ELR (cell line): ENCODE results near the gene MCM9.

Experiments used
- DNase-seq: peaks from one replicate; pipeline ENCODE4 v3.0.0-alpha.2; 2015; ENCODE audit warnings: low read depth

The MCM9 gene

GRCh38 chr6:118864341-118865099 lies 70.4 kb downstream of the MCM9 start:
- DNase-seq: no peak

GRCh38 chr6:118862443-118862842 lies 72.5 kb downstream of the MCM9 start:
- no peak for DNase-seq

- DNase-seq: no peak
Observed at GRCh38 chr6:118860880-118861279, 74.1 kb downstream of the MCM9 start.

GRCh38 chr6:118860363-118860762 lies 74.6 kb downstream of the MCM9 start:
- DNase-seq: no peak

GRCh38 chr6:118859517-118860064 lies 75.4 kb downstream of the MCM9 start:
- DNase-seq: no peak

- DNase-seq: peak; percentile 24
Observed at GRCh38 chr6:118856301-118856700, 78.7 kb downstream of the MCM9 start.

- DNase-seq: no peak
Observed at GRCh38 chr6:118853408-118853807, 81.6 kb downstream of the MCM9 start.

GRCh38 chr6:118844915-118845314 lies 90.0 kb downstream of the MCM9 start:
- no peak for DNase-seq

GRCh38 chr6:118843685-118844390 lies 91.1 kb downstream of the MCM9 start:
- DNase-seq: no peak

- DNase-seq: no peak
Observed at GRCh38 chr6:118830691-118831090, 104.3 kb downstream of the MCM9 start.

- DNase-seq: no peak
Observed at GRCh38 chr6:118829817-118830478, 105.0 kb downstream of the MCM9 start.

GRCh38 chr6:118826096-118826495 lies 108.9 kb downstream of the MCM9 start:
- no peak for DNase-seq

GRCh38 chr6:118825661-118826060 lies 109.3 kb downstream of the MCM9 start:
- DNase-seq: no peak

GRCh38 chr6:118815495-118815894 lies 119.5 kb downstream of the MCM9 start:
- DNase-seq: peak; percentile 14

GRCh38 chr6:118813775-118814174 lies 121.2 kb downstream of the MCM9 start:
- peak; percentile 69 for DNase-seq

- peak; percentile 65 for DNase-seq
Observed at GRCh38 chr6:118812970-118813369, 122.0 kb downstream of the MCM9 start.

- peak; percentile 19 for DNase-seq
Observed at GRCh38 chr6:118810420-118811027, 124.4 kb downstream of the MCM9 start.

GRCh38 chr6:118808793-118809638 lies 125.9 kb downstream of the MCM9 start:
- no peak for DNase-seq

- peak; percentile 49 for DNase-seq
Observed at GRCh38 chr6:118804091-118804490, 130.9 kb downstream of the MCM9 start.

GRCh38 chr6:118801257-118801656 lies 133.7 kb downstream of the MCM9 start:
- DNase-seq: no peak

- DNase-seq: peak; percentile 89
Observed at GRCh38 chr6:118800394-118801071, 134.4 kb downstream of the MCM9 start.
